Mesodermal cell (in vitro differentiated cells): ENCODE results near the gene HMCN1.
"Not testable (repeated sequence)": the region's sequence is repeated elsewhere in the genome, so short reads cannot be mapped to it uniquely, and the experiment has no call there.

Source experiments
- H3K27ac ChIP-seq: 2 replicates; pipeline ENCODE4 v1.7.0; 2013; ENCODE audit warnings: mild to moderate bottlenecking, low read depth, low read length, moderate library complexity; ENCODE audit not compliant: severe bottlenecking
- H3K36me3 ChIP-seq: 2 replicates; pipeline ENCODE4 v1.7.1; 2013; ENCODE audit warnings: mild to moderate bottlenecking, low read length, moderate library complexity; ENCODE audit not compliant: control insufficient read depth, insufficient read depth
- H3K4me1 ChIP-seq: one replicate; pipeline ENCODE4 v1.7.1; 2013; ENCODE audit warnings: mild to moderate bottlenecking, low read length; ENCODE audit not compliant: insufficient read depth, control insufficient read depth, poor library complexity, severe bottlenecking
- H3K4me3 ChIP-seq: 2 replicates; pipeline ENCODE4 v1.7.0; 2013; ENCODE audit warnings: low read length, control low read depth, mild to moderate bottlenecking; ENCODE audit not compliant: insufficient read depth, poor library complexity, severe bottlenecking; ENCODE audit errors: extremely low read depth
- H3K9me3 ChIP-seq: 2 replicates; pipeline ENCODE4 v1.7.1; 2013; ENCODE audit warnings: mild to moderate bottlenecking, low read length, moderate library complexity; ENCODE audit not compliant: control insufficient read depth
- WGBS, 2 experiments: methylation state at CpG; one replicate each; pipeline ENCODE4 v1.1.5; 2013; ENCODE audit warnings: missing lambda C conversion rate in 2 of 2; ENCODE audit not compliant: insufficient coverage in 2 of 2; 5-methylcytosine and 5-hydroxymethylcytosine counted together

The HMCN1 gene

DNA sequence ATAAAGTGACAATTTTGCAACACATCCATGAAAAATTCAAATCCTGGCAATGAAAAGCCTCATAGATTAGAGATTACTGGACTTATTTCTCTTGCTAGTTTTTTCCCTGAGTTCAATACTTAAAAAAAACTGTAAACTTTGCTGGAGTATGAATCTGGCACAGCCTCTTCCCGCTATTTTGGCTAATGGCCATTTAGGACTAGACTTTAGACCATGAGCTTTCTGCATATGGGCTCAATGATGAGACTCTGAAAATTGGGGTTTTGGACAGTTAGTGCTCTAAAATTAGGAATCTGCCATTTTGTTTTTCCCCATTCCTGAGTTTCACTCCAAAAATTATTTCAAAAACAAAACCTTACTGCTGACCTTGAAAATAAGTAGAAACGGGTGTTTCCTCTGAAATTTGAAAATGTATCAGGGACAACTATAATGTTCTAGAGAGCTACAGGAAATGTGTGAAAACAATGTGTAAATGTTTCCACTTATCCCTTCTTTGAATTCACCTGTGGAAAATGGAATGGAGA is 137.5 kb downstream of the HMCN1 start:
- Histone ChIP-seq H3K4me1 (no peaks in the 10 kb centered on the region), H3K36me3 (no peaks in the 10 kb centered on the region), H3K9me3 (no peaks in the 10 kb centered on the region), H3K27ac (no peak overlapping the region), H3K4me3 (no peak overlapping the region)
- 100% methylated on average over 1 of the region's 2 CpGs for WGBS, 2 experiments

DNA sequence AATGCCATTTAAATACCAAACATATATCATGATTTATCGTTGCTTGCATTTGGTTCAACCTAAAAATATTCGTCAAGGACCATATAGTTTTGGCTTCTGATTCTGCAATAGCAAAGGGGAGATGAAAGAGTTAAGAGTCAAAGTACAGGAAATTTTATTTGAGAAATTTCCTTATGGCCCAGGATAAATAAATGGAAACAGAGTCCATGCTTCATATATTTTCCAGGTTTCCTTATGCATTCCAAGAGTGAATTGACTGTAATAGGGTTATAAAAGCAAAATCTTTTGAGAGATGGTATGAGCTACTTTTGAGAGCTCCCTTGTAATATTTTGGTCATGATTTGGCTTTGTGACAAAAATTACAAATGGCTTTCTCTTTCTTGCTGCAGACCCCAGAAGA is 140.1 kb downstream of the HMCN1 start:
- no peaks in the 10 kb centered on the region for H3K4me1 ChIP-seq
- no peaks in the 10 kb centered on the region for H3K9me3 ChIP-seq
- 100% methylated on average over 1 of the region's 2 CpGs; no CpG with 5 or more reads in 1 of the 2 experiments for WGBS, 2 experiments
- no peak overlapping the region for H3K4me3 ChIP-seq
- no peak overlapping the region for H3K27ac ChIP-seq
- H3K36me3 ChIP-seq: no peaks in the 10 kb centered on the region

DNA sequence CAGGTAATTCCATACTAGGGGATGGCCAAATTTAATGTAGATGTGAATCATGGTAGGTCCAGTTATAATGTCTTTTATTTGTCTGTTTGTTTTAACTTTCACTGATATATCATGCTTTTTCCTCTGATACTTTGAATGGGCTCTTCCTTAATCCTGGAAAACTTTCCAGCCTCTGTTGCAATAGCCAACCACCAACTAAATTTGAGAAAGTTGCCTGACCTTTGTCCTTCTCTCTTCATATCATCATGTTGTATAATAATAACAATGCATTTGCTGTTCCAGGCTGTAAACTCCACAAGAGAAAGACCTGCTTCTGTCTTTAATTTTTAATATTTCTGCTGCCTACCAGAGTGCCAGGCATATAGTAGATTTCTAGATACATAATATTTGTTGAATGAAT is 146.1 kb downstream of the HMCN1 start:
- H3K9me3 ChIP-seq: no peaks in the 10 kb centered on the region
- H3K4me3 ChIP-seq: no peak overlapping the region
- H3K27ac ChIP-seq: no peak overlapping the region
- H3K4me1 ChIP-seq: no peaks in the 10 kb centered on the region
- no peaks in the 10 kb centered on the region for H3K36me3 ChIP-seq

DNA sequence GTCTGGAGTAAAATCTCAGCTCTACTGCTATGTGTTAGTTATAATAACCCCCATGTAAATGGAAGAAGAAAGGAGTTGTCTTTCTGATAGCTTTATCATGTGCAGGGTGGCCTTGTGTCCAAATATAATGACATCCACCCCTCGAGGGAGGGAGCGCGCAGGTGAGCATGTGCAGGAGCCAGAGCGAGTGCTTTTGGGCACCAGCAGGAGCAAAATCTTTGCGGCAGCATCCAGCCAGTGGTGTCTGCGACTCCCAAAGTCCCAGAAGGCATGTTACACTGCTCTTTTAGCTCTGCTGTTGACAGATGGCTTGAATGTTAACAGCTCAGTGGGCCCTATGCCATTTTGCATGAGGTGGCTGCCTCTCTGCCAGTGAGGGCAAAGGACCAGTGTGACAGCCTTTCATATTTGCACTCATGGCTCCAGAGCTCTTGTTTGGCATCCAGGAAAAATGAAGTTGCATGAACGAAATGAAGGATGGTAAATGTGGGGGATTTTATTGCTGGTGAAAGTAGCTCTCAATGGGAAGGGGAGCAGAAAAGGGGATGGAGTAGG is 146.7 kb downstream of the HMCN1 start:
- no peaks in the 10 kb centered on the region for H3K4me1 ChIP-seq
- no peaks in the 10 kb centered on the region for H3K36me3 ChIP-seq
- H3K4me3 ChIP-seq: no peak overlapping the region
- no peaks in the 10 kb centered on the region for H3K9me3 ChIP-seq
- WGBS, 2 experiments: 84 to 94% methylated on average over 6 to 7 of the region's 7 CpGs
- no peak overlapping the region for H3K27ac ChIP-seq

DNA sequence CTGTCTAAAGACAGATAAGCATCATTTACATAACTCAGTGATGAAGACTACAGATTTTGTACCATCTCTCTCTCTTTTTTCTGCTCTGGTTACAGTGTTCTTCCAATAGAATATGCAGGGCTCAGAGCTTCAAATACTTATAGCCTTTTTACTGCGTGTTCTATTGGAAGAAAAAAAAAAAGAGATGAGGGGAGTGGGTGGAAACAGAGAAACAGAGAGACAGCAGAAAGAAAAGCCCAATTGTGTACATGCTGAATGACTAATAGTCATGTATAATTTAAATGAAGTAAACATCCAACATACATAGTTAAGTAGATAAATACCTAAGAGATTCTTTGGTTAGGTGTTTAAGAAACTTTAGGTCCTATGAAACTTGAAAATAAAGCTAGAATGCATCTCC is 151.9 kb downstream of the HMCN1 start:
- H3K36me3 ChIP-seq: no peaks in the 10 kb centered on the region
- no CpG with 5 or more reads among the region's 1 CpG for WGBS, 2 experiments
- H3K9me3 ChIP-seq: no peaks in the 10 kb centered on the region
- H3K4me1 ChIP-seq: no peaks in the 10 kb centered on the region
- no peak overlapping the region for H3K4me3 ChIP-seq
- H3K27ac ChIP-seq: no peak overlapping the region

DNA sequence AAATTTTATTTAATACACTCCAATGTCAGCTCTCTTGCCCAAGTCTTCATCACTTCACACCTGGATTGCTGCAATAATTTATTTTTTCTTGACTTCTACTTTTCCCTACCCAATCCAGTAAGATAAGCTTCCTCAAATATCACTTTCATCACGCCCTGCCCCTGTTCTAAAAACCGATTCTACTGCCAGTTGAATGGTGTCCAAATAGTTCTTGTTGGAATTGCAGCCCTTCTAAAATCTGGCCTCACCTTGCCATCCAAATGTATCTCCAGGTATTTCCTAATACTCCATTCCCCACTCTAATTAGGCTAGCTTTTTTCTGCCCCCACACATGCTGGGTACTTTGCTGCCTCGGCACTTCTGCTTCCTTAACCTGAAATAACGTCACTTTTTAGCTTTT is 152.5 kb downstream of the HMCN1 start:
- Histone ChIP-seq H3K4me1 (no peaks in the 10 kb centered on the region), H3K4me3 (no peak overlapping the region), H3K27ac (no peak overlapping the region), H3K9me3 (no peaks in the 10 kb centered on the region), H3K36me3 (no peaks in the 10 kb centered on the region)
- WGBS, 2 experiments: 78 to 89% methylated on average over 3 of the region's 4 CpGs

DNA sequence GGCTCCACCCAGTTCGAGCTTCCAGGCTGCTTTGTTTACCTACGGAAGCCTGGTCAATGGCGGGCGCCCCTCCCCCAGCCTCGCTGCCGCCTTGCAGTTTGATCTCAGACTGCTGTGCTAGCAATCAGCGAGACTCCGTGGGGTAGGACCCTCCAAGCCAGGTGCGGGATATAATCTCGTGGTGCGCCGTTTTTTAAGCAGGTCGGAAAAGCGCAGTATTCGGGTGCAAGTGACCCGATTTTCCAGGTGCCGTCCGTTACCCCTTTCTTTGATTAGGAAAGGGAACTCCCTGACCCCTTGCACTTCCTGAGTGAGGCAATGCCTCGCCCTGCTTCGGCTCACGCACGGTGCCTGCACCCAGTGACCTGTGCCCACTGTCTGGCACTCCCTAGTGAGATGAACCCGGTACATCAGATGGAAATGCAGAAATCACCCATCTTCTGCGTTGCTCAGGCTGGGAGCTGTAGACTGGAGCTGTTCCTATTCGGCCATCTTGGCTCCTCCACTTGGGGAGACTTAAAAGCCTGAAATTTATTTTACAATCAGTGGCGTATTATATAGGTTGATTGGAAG is 158.7 kb downstream of the HMCN1 start:
- WGBS, 2 experiments: 91 to 97% methylated on average over 21 to 26 of the region's 26 CpGs

DNA sequence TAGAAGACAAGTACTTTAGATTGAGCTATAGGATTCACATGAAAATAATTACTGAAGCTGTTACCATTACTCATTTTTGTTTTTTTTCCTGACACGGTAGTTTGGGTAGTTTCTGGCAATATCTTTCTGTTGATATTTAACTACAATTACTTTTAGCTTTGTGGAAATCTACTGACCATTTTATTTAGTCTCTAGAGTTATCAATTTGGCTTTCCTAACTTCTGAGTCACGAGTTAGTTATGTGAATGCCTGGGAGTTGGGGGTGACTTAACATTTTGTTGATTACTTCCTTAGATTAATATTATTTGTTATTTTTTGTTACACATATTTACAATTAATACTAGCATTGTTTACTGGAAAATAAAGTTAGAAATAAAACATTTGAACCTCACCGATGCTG is 160.6 kb downstream of the HMCN1 start:
- peaks cover 6% of the 10 kb centered on the region for H3K4me1 ChIP-seq
- H3K9me3 ChIP-seq: no peaks in the 10 kb centered on the region
- H3K36me3 ChIP-seq: no peaks in the 10 kb centered on the region
- WGBS, 2 experiments: no CpG with 5 or more reads among the region's 3 CpGs
- H3K27ac ChIP-seq: no peak overlapping the region
- no peak overlapping the region for H3K4me3 ChIP-seq

More for the DNA sequence above, 158.7 kb downstream of the HMCN1 start:
- not testable (repeated sequence) for H3K4me1 ChIP-seq, H3K36me3 ChIP-seq, H3K9me3 ChIP-seq, H3K4me3 ChIP-seq, H3K27ac ChIP-seq

DNA sequence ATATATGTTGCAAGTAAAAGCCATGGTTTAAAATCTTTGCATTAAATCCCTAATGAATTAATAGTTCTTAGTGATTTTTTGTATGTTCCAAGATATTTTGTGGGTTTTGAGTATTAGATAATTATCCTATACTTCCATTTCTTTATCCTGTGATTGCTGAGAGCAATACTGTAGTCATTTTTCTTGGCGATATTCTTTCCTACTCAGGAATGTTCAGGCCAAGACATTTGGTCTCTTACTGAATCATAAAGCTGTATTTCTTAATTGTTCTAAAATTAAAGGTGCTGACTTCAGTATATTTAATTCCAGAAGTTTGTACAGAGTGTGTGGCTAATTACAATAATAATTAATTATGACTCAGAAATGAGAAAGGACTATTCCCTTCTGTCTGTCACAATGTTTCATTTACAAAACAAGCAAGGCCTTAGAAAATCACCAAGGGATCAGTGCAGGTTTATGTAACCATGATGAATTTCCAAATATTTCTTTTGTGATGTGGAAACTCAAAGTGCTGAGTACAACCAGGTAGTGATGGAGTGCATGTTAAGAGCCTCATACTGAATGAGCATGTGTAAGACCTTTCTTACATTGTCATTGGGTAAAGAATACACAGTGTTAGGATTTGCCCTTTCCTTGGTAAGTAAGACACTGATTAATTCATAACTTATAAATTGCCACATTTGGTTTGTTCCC is 161.2 kb downstream of the HMCN1 start:
- no peak overlapping the region for H3K4me3 ChIP-seq
- H3K36me3 ChIP-seq: no peaks in the 10 kb centered on the region
- no peaks in the 10 kb centered on the region for H3K9me3 ChIP-seq
- no CpG with 5 or more reads among the region's 1 CpG for WGBS, 2 experiments
- no peak overlapping the region for H3K27ac ChIP-seq
- peaks cover 6% of the 10 kb centered on the region for H3K4me1 ChIP-seq

DNA sequence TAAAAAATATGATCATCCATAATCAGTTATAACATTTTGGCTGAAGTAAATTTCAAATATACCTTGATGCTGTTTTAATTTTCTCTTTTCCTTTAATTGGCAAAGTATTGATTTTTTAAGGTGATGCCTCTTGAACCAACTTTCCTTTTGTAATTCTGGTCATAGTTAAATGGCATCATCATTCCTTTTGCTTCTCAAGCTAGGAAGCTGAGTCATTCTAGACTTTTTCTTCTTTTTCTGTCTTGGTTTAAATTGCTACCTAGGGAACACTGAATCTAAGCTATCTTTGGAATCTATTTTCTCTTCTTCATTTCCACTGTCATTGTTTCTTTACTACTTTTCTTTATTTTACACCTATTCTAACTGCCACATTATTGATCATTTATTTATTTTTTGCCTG is 162.7 kb downstream of the HMCN1 start:
- Histone ChIP-seq H3K36me3 (no peaks in the 10 kb centered on the region), H3K4me3 (no peak overlapping the region), H3K27ac (peak overlapping the region; percentile 17), H3K9me3 (no peaks in the 10 kb centered on the region), H3K4me1 (peaks cover 6% of the 10 kb centered on the region)

DNA sequence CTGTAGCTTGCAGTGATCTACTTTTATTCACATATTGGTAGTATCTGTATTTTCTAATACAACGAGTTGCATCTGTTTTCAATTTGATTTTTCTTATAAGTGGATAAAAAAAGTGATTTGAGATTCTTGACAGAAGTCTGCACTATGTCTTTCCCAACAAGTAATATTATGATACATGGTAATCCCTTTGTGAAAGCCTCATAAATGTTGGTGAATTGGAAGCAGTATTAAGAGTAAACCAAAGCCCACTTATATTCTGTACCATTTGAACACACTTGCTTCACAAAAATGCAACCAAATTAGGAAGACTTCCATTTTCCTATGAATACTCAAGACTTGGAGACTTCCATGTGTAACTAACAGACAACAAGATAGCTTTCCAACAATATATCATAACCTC is 172.0 kb downstream of the HMCN1 start:
- H3K4me1 ChIP-seq: no peaks in the 10 kb centered on the region
- WGBS, 2 experiments: no CpG with 5 or more reads among the region's 1 CpG
- no peaks in the 10 kb centered on the region for H3K9me3 ChIP-seq
- H3K4me3 ChIP-seq: no peak overlapping the region
- H3K27ac ChIP-seq: no peak overlapping the region
- no peaks in the 10 kb centered on the region for H3K36me3 ChIP-seq
